Neuronal stem cell (in vitro differentiated cells): ENCODE data around the gene HMX1.

ENCODE experiments used
- DNase-seq: peaks from one replicate; pipeline ENCODE4 v3.0.0-alpha.2; 2013; ENCODE audit warnings: low spot score
- H2AFZ ChIP-seq: one replicate; pipeline ENCODE4 v1.6.1; 2013; ENCODE audit warnings: mild to moderate bottlenecking, low read length, inconsistent platforms
- H2AK5ac ChIP-seq: 2 replicates; pipeline ENCODE4 v1.6.1; 2013; ENCODE audit warnings: low read depth, mild to moderate bottlenecking, inconsistent platforms, low read length, moderate library complexity, mixed read lengths
- H2BK120ac ChIP-seq: 2 replicates; pipeline ENCODE4 v1.6.1; 2013; ENCODE audit warnings: low read depth, mild to moderate bottlenecking, inconsistent platforms, low read length, moderate library complexity, mixed read lengths
- H2BK12ac ChIP-seq: one replicate; pipeline ENCODE4 v1.6.1; 2013; ENCODE audit warnings: low read length, inconsistent platforms
- H2BK15ac ChIP-seq: 2 replicates; pipeline ENCODE4 v1.6.1; 2013; ENCODE audit warnings: mild to moderate bottlenecking, low read length, inconsistent platforms, mixed read lengths
- H2BK5ac ChIP-seq: one replicate; pipeline ENCODE4 v1.6.1; 2013; ENCODE audit warnings: inconsistent platforms, mild to moderate bottlenecking, low read length, moderate library complexity
- H3K14ac ChIP-seq: one replicate; pipeline ENCODE4 v1.6.1; 2013; ENCODE audit warnings: low read length, inconsistent platforms
- H3K18ac ChIP-seq: 2 replicates; pipeline ENCODE4 v1.6.1; 2013; ENCODE audit warnings: low read length, inconsistent platforms
- H3K23ac ChIP-seq: 2 replicates; pipeline ENCODE4 v1.6.1; 2013; ENCODE audit warnings: low read depth, mild to moderate bottlenecking, mixed read lengths, low read length, inconsistent platforms; ENCODE audit not compliant: poor library complexity
- H3K27ac ChIP-seq: replicated peaks from 3 replicates; pipeline ENCODE4 v1.5.1; 2013; ENCODE audit warnings: low read length, inconsistent platforms
- H3K27me3 ChIP-seq, 3 experiments: 2 replicates each; pipeline ENCODE4 v1.6.1; 2013; ENCODE audit warnings: low read length in 3 of 3, mild to moderate bottlenecking in 2 of 3, inconsistent platforms in 1 of 3, low read depth in 1 of 3, mixed read lengths in 1 of 3, moderate library complexity in 1 of 3; ENCODE audit not compliant: control insufficient read depth in 3 of 3, insufficient read depth in 3 of 3
- H3K36me3 ChIP-seq, 2 donors: replicated peaks in 1 of 2; 2 replicates each; pipeline ENCODE4 v1.6.1; 2013; ENCODE audit warnings: low read length in 2 of 2; ENCODE audit not compliant: control insufficient read depth in 2 of 2, insufficient read depth in 2 of 2
- H3K4ac ChIP-seq: 2 replicates; pipeline ENCODE4 v1.6.1; 2013; ENCODE audit warnings: inconsistent platforms, mild to moderate bottlenecking, low read length, moderate library complexity
- H3K4me1 ChIP-seq, 2 donors: 1 replicate in 1 of 2; 2 replicates in 1 of 2; pipeline ENCODE4 v1.6.1; 2013; ENCODE audit warnings: low read length in 2 of 2, low read depth in 1 of 2; ENCODE audit not compliant: control insufficient read depth in 2 of 2, insufficient read depth in 1 of 2
- H3K4me2 ChIP-seq: one replicate; pipeline ENCODE4 v1.6.1; 2013; ENCODE audit warnings: mild to moderate bottlenecking, low read length, inconsistent platforms; ENCODE audit not compliant: insufficient read depth, poor library complexity, severe bottlenecking
- H3K4me3 ChIP-seq, 2 donors: 2 replicates each; pipeline ENCODE4 v1.5.1; 2013; ENCODE audit warnings: low read length in 2 of 2, mild to moderate bottlenecking in 2 of 2, inconsistent platforms in 1 of 2, moderate library complexity in 1 of 2
- H3K79me1 ChIP-seq: one replicate; pipeline ENCODE4 v1.6.1; 2013; ENCODE audit warnings: low read depth, mild to moderate bottlenecking, inconsistent platforms, low read length, moderate library complexity
- H3K9ac ChIP-seq: one replicate; pipeline ENCODE4 v1.6.1; 2013; ENCODE audit warnings: mild to moderate bottlenecking, low read depth, low read length, inconsistent platforms; ENCODE audit not compliant: poor library complexity
- H3K9me3 ChIP-seq, 2 donors: replicated peaks in 1 of 2; 2 replicates each; pipeline versions ENCODE3 to v1.6.1; 2013; ENCODE audit warnings: low read length in 2 of 2, mild to moderate bottlenecking in 2 of 2, inconsistent platforms in 1 of 2, low read depth in 1 of 2, mixed read lengths in 1 of 2, moderate library complexity in 1 of 2; ENCODE audit not compliant: control insufficient read depth in 2 of 2, insufficient read depth in 1 of 2
- H4K8ac ChIP-seq: one replicate; pipeline ENCODE4 v1.6.1; 2013; ENCODE audit warnings: low read depth, mild to moderate bottlenecking, inconsistent platforms, low read length, moderate library complexity
- H4K91ac ChIP-seq: one replicate; pipeline ENCODE4 v1.6.1; 2013; ENCODE audit warnings: low read length, low read depth, mild to moderate bottlenecking, inconsistent platforms; ENCODE audit not compliant: poor library complexity
- WGBS, 2 donors: extraction: QIAGEN DNeasy Blood & Tissue Kit; methylation state at CpG; one replicate each; pipeline ENCODE4 v1.1.7; 2013; ENCODE audit warnings: missing lambda C conversion rate in 2 of 2, mixed read lengths in 1 of 2; ENCODE audit not compliant: insufficient read length in 2 of 2, insufficient replicate concordance in 1 of 2; ENCODE audit errors: extremely low coverage in 2 of 2; 5-methylcytosine and 5-hydroxymethylcytosine counted together

HMX1 gene

GRCh38 chr4:8835521-8836365 is 35.9 kb downstream of the HMX1 start:
- Histone ChIP-seq H3K4me2 (no peak overlapping the region), H3K27me3 (peaks cover 0 to 10% (median 6%) of the 10 kb centered on the region in 3 experiments), H3K4me1 (peaks cover 0 to 17% of the 10 kb centered on the region in 2 donors), H3K79me1 (no peaks in the 10 kb centered on the region), H3K23ac (no peak overlapping the region), H3K9ac (no peak overlapping the region), H2BK15ac (peak overlapping the region; percentile 12), H3K4ac (no peak overlapping the region), H2AK5ac (peak overlapping the region; percentile 87), H4K8ac (no peak overlapping the region), H2BK12ac (peak overlapping the region; percentile 87), H3K18ac (peak overlapping the region; percentile 69), H3K9me3 (no peaks in the 10 kb centered on the region), H3K14ac (peak overlapping the region; percentile 1), H2BK120ac (no peak overlapping the region), H3K36me3 (no peaks in the 10 kb centered on the region), H3K27ac (no peak overlapping the region), H2AFZ (no peak overlapping the region), H2BK5ac (no peak overlapping the region), H4K91ac (peak overlapping the region; percentile 38), H3K4me3 (no peak overlapping the region)
- no peak for DNase-seq
- WGBS, 2 donors, result no CpG with 5 or more reads among the region's 15 CpGs

- H2AFZ ChIP-seq, result no peak overlapping the region
- no peak overlapping the region for H3K14ac ChIP-seq
- H3K4me3 ChIP-seq, result no peak overlapping the region
- peak overlapping the region; percentile 82 for H2BK15ac ChIP-seq
- H3K4me2 ChIP-seq, result no peak overlapping the region
- no peak overlapping the region for H3K23ac ChIP-seq
- H3K4me1 ChIP-seq, result peaks cover 0 to 17% of the 10 kb centered on the region in 2 donors
- no CpG with 5 or more reads among the region's 11 CpGs for WGBS, 2 donors
- no peak overlapping the region for H3K27ac ChIP-seq
- H3K27me3 ChIP-seq, result peaks cover 0 to 10% (median 6%) of the 10 kb centered on the region in 3 experiments
- peaks cover 0 to 1% of the 10 kb centered on the region in 2 donors for H3K9me3 ChIP-seq
- no peak overlapping the region for H3K4ac ChIP-seq
- no peak for DNase-seq
- H4K91ac ChIP-seq, result no peak overlapping the region
- no peak overlapping the region for H3K9ac ChIP-seq
- H3K18ac ChIP-seq, result peak overlapping the region; percentile 11
- H3K36me3 ChIP-seq, result no peaks in the 10 kb centered on the region
- H4K8ac ChIP-seq, result no peak overlapping the region
- peak overlapping the region; percentile 15 for H2BK5ac ChIP-seq
- H2BK12ac ChIP-seq, result no peak overlapping the region
- peak overlapping the region; percentile 40 for H2AK5ac ChIP-seq
- no peaks in the 10 kb centered on the region for H3K79me1 ChIP-seq
- peak overlapping the region; percentile 38 for H2BK120ac ChIP-seq
Measured at GRCh38 chr4:8834681-8835220, 36.9 kb downstream of the HMX1 start.

GRCh38 chr4:8832113-8832915 is 39.3 kb downstream of the HMX1 start:
- peak overlapping the region; percentile 69 for H3K18ac ChIP-seq
- no peak overlapping the region for H3K23ac ChIP-seq
- WGBS, 2 donors, result no CpG with 5 or more reads among the region's 18 CpGs
- H2AK5ac ChIP-seq, result peak overlapping the region; percentile 30
- H3K27ac ChIP-seq, result no peak overlapping the region
- peak overlapping the region; percentile 42 for H3K14ac ChIP-seq
- H2AFZ ChIP-seq, result no peak overlapping the region
- no peak overlapping the region for H2BK120ac ChIP-seq
- no peak overlapping the region for H3K4me3 ChIP-seq
- H3K9ac ChIP-seq, result no peak overlapping the region
- H3K4ac ChIP-seq, result no peak overlapping the region
- no peak for DNase-seq
- H4K91ac ChIP-seq, result no peak overlapping the region
- H4K8ac ChIP-seq, result no peak overlapping the region
- no peaks in the 10 kb centered on the region for H3K36me3 ChIP-seq
- H3K4me1 ChIP-seq, result peaks cover 0 to 15% of the 10 kb centered on the region in 2 donors
- H3K4me2 ChIP-seq, result no peak overlapping the region
- no peak overlapping the region for H2BK5ac ChIP-seq
- no peak overlapping the region for H2BK12ac ChIP-seq
- H3K9me3 ChIP-seq, result peaks cover 0 to 4% of the 10 kb centered on the region in 2 donors
- H2BK15ac ChIP-seq, result no peak overlapping the region
- peaks cover 0 to 7% (median 2%) of the 10 kb centered on the region in 3 experiments for H3K27me3 ChIP-seq
- no peaks in the 10 kb centered on the region for H3K79me1 ChIP-seq
